K562 (cell line): ENCODE measurements around the gene CELF4.

Experiments used
- CBX2 ChIP-seq: fragments of 200-600 bp; sonication (generic); IDR thresholded peaks from one replicate; pipeline ENCODE4 v1.6.1; 2012; ENCODE audit warnings: mild to moderate bottlenecking, low read length, inconsistent platforms; ENCODE audit not compliant: insufficient read depth, poor library complexity, severe bottlenecking
- TF ChIP-seq, protein P1 (sequence below), 3 experiments: IDR thresholded peaks in 2 of 3; conservative IDR thresholded peaks in 1 of 3; 2 replicates each; pipeline ENCODE4 v1.5.1; 2011 to 2012; ENCODE audit warnings: low read length in 3 of 3, mild to moderate bottlenecking in 3 of 3, control low read depth in 2 of 3, improper control_type of control experiment in 1 of 3, inconsistent platforms in 1 of 3, low read depth in 1 of 3, mixed read lengths in 1 of 3, moderate library complexity in 1 of 3; ENCODE audit not compliant: insufficient read depth in 2 of 3

DNA sequence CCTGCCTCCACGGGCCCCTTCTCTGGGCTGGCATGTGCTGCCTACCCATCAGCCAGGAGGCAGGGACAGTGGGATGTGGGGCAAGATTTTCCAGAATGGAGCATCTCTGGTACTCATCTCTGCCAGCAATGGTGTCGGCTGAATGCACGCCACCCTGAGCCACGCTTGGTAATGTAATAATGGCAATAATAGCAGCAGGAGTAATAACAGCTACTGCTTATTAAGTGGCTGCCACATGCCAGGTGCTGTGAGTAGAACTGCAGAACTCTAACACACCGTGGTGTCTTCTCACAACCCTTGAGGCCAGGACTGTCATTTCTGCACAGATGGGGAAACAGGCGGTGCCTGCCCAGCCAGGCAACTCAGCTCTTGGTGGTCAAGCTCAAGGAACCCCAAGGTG lies 113.6 kb downstream of the CELF4 start:
- TF ChIP-seq, protein P1, sequence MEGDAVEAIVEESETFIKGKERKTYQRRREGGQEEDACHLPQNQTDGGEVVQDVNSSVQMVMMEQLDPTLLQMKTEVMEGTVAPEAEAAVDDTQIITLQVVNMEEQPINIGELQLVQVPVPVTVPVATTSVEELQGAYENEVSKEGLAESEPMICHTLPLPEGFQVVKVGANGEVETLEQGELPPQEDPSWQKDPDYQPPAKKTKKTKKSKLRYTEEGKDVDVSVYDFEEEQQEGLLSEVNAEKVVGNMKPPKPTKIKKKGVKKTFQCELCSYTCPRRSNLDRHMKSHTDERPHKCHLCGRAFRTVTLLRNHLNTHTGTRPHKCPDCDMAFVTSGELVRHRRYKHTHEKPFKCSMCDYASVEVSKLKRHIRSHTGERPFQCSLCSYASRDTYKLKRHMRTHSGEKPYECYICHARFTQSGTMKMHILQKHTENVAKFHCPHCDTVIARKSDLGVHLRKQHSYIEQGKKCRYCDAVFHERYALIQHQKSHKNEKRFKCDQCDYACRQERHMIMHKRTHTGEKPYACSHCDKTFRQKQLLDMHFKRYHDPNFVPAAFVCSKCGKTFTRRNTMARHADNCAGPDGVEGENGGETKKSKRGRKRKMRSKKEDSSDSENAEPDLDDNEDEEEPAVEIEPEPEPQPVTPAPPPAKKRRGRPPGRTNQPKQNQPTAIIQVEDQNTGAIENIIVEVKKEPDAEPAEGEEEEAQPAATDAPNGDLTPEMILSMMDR (IDR thresholded peaks at IDR 0.05 in 2 of 3, conservative IDR thresholded peaks at IDR 0.05 in 1 of 3; ENCODE audit: insufficient read depth in 2 of 3, low read depth in 1 of 3, low read length in 3 of 3): no peak
- no peak for TF ChIP-seq CBX2
